Ovary (tissue), 9 donors: ENCODE data around the gene ANKDD1A. TPM values are rescaled to one million over a fixed set of nuclear protein-coding genes. Genes with fewer than 3 reads are reported as not detected.

Experiments used
- DNase-seq, 5 donors: peaks; one replicate each; pipeline ENCODE4 v3.0.0-alpha.2; 2019 to 2020
- H3K27ac ChIP-seq, 2 donors: fragments of 200-600 bp; one replicate each; pipeline versions ENCODE4 v1.5.1 to v1.8.0; 2019 to 2022
- H3K27me3 ChIP-seq: fragments of 200-600 bp; one replicate; pipeline ENCODE4 v1.8.0; 2022
- H3K36me3 ChIP-seq: fragments of 200-600 bp; sonication (generic); one replicate; pipeline ENCODE4 v1.5.1; 2019
- H3K4me1 ChIP-seq: one replicate; pipeline ENCODE4 v1.8.1; 2013; ENCODE audit warnings: mild to moderate bottlenecking, moderate library complexity; ENCODE audit not compliant: insufficient read depth
- H3K4me3 ChIP-seq: fragments of 200-600 bp; sonication (generic); one replicate; pipeline ENCODE4 v1.5.1; 2017
- H3K9me3 ChIP-seq, 2 donors: fragments of 200-600 bp in 1 of 2; sonication (generic) in 1 of 2; one replicate each; pipeline versions ENCODE4 v1.5.1 to v1.8.1; 2013 to 2019; ENCODE audit warnings: mild to moderate bottlenecking in 1 of 2, moderate library complexity in 1 of 2
- EP300 ChIP-seq: sonication (generic); formaldehyde crosslinking; IDR thresholded peaks from one replicate; pipeline ENCODE4 v1.6.1; 2017; ENCODE audit warnings: antibody characterized with exemption
- POLR2A ChIP-seq: fragments of 450-650 bp; IDR thresholded peaks from one replicate; pipeline ENCODE4 v1.6.1; 2017; ENCODE audit warnings: antibody characterized with exemption, mild to moderate bottlenecking, moderate library complexity
- whole genome bisulfite sequencing, 3 donors: extraction: QIAGEN DNeasy Blood & Tissue Kit in 1 of 3; methylation state at CpG; one replicate each; pipeline versions ENCODE4 v1.1.5 to v1.1.7; 2013 to 2017; 5-methylcytosine and 5-hydroxymethylcytosine counted together
- intact Hi-C, 4 donors: fragments of 100-400 bp; cut with DNase I; formaldehyde crosslinking; loops; one replicate each; pipeline versions ENCODE4 v1.11.0 to v1.15.1; 2022 to 2023
- polyA plus RNA-seq, 2 donors: library from polyadenylated mRNA; stranded (reverse); fragments of 200-250 nt in 1 of 2; fragments of 350-450 nt in 1 of 2; fragmentation: Illumina TruSeq in 1 of 2; extraction: RNeasy Lipid Tissue Mini Kit (QIAGEN cat#74804) in 1 of 2; gene quantifications; one replicate each; pipeline ENCODE4 v1.2.3, GENCODE V29; 2013 to 2014
- total RNA-seq, 7 donors: library from RNA; depleted of rRNA in 2 of 7; stranded (reverse); fragments of >200 nt in 2 of 7; fragmentation: NEBNext Ultra II Directional in 3 of 7; extraction: Animal tissue kit (Norgen Biotek cat#: 25700) in 3 of 7; gene quantifications; one replicate each; pipeline versions ENCODE4 v1.1.0 to v1.2.4, GENCODE V29; 2016 to 2023
- TF ChIP-seq, protein P1 (sequence below), 3 donors: fragments of 450-650 bp in 2 of 3; fragments of 200-600 bp in 1 of 3; IDR thresholded peaks; one replicate each; pipeline versions ENCODE4 v1.5.1 to v1.8.0; 2016 to 2022; ENCODE audit warnings: antibody characterized with exemption in 3 of 3, mild to moderate bottlenecking in 1 of 3
- donor health status: DM: no; HTN: no; CAD: no; lungs with moderate emphysema.
- donor health status: DM: no; HTN: no; CAD: no.
- donor health status: Bipolar disorder and iron deficiency.
- donor health status: DM: yes; HTN: yes; CAD: no.
- donor health status: DM: no; HTN: no; CAD: no.
- donor health status: DM: yes; HTN: yes; CAD: no.

Gene ANKDD1A
- total and polyA plus RNA-seq, 9 donors = 5.7 to 29.4 (median 10.2) TPM

DNA sequence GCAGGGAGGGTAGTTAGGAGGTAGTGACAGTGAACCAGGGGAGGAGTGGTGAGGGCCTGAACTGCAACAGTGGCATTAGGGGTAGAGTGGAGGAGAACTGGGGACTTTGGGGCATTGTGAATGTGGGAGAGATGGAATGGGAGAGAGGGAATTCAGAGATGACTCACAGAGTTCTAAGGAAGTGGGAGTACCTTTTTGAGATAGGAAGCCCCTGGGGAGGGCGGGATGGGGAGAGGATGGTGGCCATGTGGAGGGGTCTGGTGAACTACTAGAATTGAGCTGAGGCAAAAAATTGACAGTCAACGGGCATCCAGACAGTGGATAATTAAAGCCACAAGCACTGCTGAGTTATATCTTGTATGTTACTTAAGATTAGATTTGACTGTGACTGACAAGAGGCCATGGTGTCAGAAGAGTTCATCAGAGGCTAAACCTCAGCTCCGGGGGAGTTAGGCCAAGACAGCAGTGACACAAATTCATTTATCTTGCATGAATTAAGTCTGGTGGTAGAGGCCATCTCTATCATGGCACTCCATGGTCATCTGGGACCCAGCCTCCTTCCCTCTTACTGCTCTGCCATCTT lies 36.0 kb upstream of the ANKDD1A start:
- no peak overlapping the region for H3K27ac ChIP-seq
- no peak for TF ChIP-seq EP300
- TF ChIP-seq, protein P1, sequence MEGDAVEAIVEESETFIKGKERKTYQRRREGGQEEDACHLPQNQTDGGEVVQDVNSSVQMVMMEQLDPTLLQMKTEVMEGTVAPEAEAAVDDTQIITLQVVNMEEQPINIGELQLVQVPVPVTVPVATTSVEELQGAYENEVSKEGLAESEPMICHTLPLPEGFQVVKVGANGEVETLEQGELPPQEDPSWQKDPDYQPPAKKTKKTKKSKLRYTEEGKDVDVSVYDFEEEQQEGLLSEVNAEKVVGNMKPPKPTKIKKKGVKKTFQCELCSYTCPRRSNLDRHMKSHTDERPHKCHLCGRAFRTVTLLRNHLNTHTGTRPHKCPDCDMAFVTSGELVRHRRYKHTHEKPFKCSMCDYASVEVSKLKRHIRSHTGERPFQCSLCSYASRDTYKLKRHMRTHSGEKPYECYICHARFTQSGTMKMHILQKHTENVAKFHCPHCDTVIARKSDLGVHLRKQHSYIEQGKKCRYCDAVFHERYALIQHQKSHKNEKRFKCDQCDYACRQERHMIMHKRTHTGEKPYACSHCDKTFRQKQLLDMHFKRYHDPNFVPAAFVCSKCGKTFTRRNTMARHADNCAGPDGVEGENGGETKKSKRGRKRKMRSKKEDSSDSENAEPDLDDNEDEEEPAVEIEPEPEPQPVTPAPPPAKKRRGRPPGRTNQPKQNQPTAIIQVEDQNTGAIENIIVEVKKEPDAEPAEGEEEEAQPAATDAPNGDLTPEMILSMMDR (IDR thresholded peaks at IDR 0.05) = no peak
- no peak for TF ChIP-seq POLR2A
- intact Hi-C loops = no loop called here
- no peaks in the 10 kb centered on the region for H3K36me3 ChIP-seq
- DNase-seq = no peak
- H3K4me1 ChIP-seq = peaks cover 17% of the 10 kb centered on the region
- H3K27me3 ChIP-seq = no peaks in the 10 kb centered on the region
- H3K9me3 ChIP-seq = no peaks in the 10 kb centered on the region
- WGBS, 3 donors = 73 to 76% (median 74%) methylated on average over 3 of the region's 3 CpGs
- H3K4me3 ChIP-seq = no peak overlapping the region

DNA sequence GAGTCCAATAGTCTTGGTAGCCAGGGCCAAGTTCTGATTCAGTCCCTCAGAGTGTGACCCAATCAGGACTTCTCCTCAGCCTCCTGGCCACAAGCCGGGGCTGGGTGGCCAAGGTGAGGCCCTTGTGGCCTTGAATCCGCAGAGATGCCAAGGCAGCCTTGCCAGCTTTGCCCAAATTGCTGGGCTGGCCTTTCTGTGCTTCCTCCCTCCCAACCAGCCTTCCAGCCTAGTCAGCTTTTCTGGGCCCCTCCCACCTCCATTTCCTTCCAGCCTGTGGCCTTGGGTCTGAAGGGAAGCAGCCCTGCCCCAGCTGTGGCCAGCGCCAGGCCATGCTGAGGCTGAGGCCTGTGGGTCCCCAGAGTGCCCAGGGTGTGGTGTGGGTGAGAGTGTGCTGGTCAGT lies 34.3 kb upstream of the ANKDD1A start:
- Histone ChIP-seq H3K36me3 (no peaks in the 10 kb centered on the region), H3K27ac (peak overlapping the region; percentile 62 to 83), H3K4me3 (no peak overlapping the region), H3K4me1 (peaks cover 17% of the 10 kb centered on the region), H3K9me3 (no peaks in the 10 kb centered on the region), H3K27me3 (no peaks in the 10 kb centered on the region)
- 0 to 29% (median 3%) methylated on average over 3 of the region's 3 CpGs for WGBS, 3 donors
- DNase-seq = peak; percentile 83 to 88 (median 84)
- intact Hi-C loops = no loop called here
- TF ChIP-seq POLR2A = no peak
- TF ChIP-seq, protein P1 (IDR thresholded peaks at IDR 0.05) = no peak
- TF ChIP-seq EP300 = no peak

DNA sequence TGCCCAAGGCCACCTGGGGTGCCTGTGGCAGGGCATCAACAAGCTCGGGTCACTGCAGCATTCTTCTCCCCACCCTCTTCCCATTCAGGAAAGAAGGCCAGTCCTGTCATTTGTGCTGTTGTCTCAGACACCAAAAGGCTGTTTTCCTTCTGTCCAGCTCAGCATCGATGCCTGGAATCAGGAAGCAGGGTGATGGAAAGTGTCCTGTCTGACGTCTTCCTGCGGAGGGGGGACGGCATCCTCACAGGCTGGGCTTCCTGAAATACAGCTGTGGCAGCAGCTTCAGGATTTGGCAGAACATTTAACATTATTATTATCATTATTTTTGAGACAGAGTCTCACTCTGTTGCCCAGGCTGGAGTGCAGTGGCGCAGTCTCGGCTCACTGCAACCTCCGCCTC lies 33.0 kb upstream of the ANKDD1A start:
- H3K4me3 ChIP-seq = no peak overlapping the region
- intact Hi-C loops = no loop called here
- WGBS, 3 donors = 69 to 77% (median 75%) methylated on average over 8 of the region's 8 CpGs
- peak overlapping the region in 1 of 2 donors; percentile 83 for H3K27ac ChIP-seq
- H3K36me3 ChIP-seq = no peaks in the 10 kb centered on the region
- H3K9me3 ChIP-seq = no peaks in the 10 kb centered on the region
- H3K4me1 ChIP-seq = peaks cover 16% of the 10 kb centered on the region
- no peaks in the 10 kb centered on the region for H3K27me3 ChIP-seq
- TF ChIP-seq, protein P1 (IDR thresholded peaks at IDR 0.05) = no peak
- TF ChIP-seq POLR2A = no peak
- TF ChIP-seq EP300 = no peak
- DNase-seq = peak in 1 of 5 donors; percentile 28

DNA sequence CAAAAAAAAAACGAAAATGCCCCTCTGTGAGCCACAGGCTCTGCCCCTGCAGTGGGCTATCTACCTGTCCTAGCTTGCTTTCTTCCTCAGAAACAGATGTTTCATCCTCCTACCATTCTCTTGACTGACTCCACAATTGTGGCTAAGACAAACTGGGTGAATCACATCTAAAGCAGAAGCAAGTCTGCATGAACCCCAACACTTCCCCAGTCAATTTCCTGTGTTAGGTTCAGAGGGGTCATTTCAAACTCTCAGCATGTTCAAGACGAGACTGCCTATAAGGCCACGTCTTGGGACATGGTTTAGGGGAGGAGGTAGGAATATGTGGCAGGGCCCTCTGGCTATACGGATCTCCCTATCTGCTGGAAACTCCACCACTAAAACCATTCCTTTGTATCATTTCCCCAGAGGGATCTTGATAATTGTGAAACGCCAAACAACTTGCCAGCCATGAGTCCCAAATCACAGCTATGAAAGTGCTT lies 28.6 kb upstream of the ANKDD1A start:
- TF ChIP-seq EP300 = no peak
- TF ChIP-seq, protein P1 (IDR thresholded peaks at IDR 0.05) = no peak
- DNase-seq = no peak

More for the DNA sequence above, 28.6 kb upstream of the ANKDD1A start:
- no peaks in the 10 kb centered on the region for H3K9me3 ChIP-seq
- H3K36me3 ChIP-seq = no peaks in the 10 kb centered on the region
- no peak overlapping the region for H3K4me3 ChIP-seq
- H3K27me3 ChIP-seq = no peaks in the 10 kb centered on the region
- no peak overlapping the region for H3K27ac ChIP-seq
- H3K4me1 ChIP-seq = peaks cover under 1% of the 10 kb centered on the region
- intact Hi-C loops = no loop called here
- 76 to 85% (median 79%) methylated on average over 5 of the region's 5 CpGs for WGBS, 3 donors
